Spleen (tissue), 13 donors: ENCODE results near the gene TCP11L1. TPM values are rescaled to one million over a fixed set of nuclear protein-coding genes. Genes with fewer than 3 reads are reported as not detected.
A peak's percentile ranks its signal among the peaks of the same experiment; 100 is the strongest.

Source experiments
- DNase-seq: peaks from one replicate; pipeline ENCODE4 v3.0.0-alpha.2; 2020
- H3K27ac ChIP-seq, 8 donors: fragments of 200-600 bp; sonication (generic) in 7 of 8; 1 replicate in 4 of 8; 2 replicates in 4 of 8; pipeline versions ENCODE4 v1.5.0 to v1.8.0; 2016 to 2021; ENCODE audit warnings: inconsistent platforms in 4 of 8, mild to moderate bottlenecking in 4 of 8, moderate library complexity in 1 of 8
- H3K27me3 ChIP-seq, 7 donors: fragments of 200-600 bp; sonication (generic) in 6 of 7; replicated peaks in 1 of 7; 1 replicate in 4 of 7; 2 replicates in 3 of 7; pipeline versions ENCODE4 v1.5.0 to v1.8.0; 2016 to 2021; ENCODE audit warnings: inconsistent platforms in 3 of 7, mild to moderate bottlenecking in 1 of 7
- H3K36me3 ChIP-seq, 6 donors: fragments of 200-600 bp; sonication (generic) in 5 of 6; 1 replicate in 4 of 6; 2 replicates in 2 of 6; pipeline versions ENCODE4 v1.5.0 to v1.8.0; 2016 to 2021; ENCODE audit warnings: inconsistent platforms in 2 of 6
- H3K4me1 ChIP-seq, 6 donors: fragments of 200-600 bp; sonication (generic) in 5 of 6; 1 replicate in 3 of 6; 2 replicates in 3 of 6; pipeline versions ENCODE4 v1.5.0 to v1.8.0; 2016 to 2021; ENCODE audit warnings: inconsistent platforms in 3 of 6
- H3K4me3 ChIP-seq, 8 donors: fragments of 200-600 bp; sonication (generic) in 7 of 8; 1 replicate in 4 of 8; 2 replicates in 4 of 8; pipeline versions ENCODE4 v1.5.0 to v1.8.0; 2016 to 2021; ENCODE audit warnings: inconsistent platforms in 4 of 8, mild to moderate bottlenecking in 4 of 8, moderate library complexity in 2 of 8
- H3K9me3 ChIP-seq, 8 donors: fragments of 200-600 bp; sonication (generic) in 7 of 8; 1 replicate in 4 of 8; 2 replicates in 4 of 8; pipeline versions ENCODE4 v1.5.0 to v1.8.0; 2016 to 2021; ENCODE audit warnings: inconsistent platforms in 4 of 8
- POLR2A ChIP-seq, 3 donors: fragments of 450-650 bp; IDR thresholded peaks; one replicate each; pipeline ENCODE4 v1.5.1; 2017; ENCODE audit warnings: antibody characterized with exemption in 3 of 3, mild to moderate bottlenecking in 1 of 3
- POLR2AphosphoS5 ChIP-seq, 3 donors: sonication (generic); formaldehyde crosslinking; IDR thresholded peaks; one replicate each; pipeline ENCODE4 v1.5.1; 2017; ENCODE audit warnings: antibody characterized with exemption in 3 of 3
- WGBS, 5 donors: extraction: QIAGEN DNeasy Blood & Tissue Kit in 3 of 5; methylation state at CpG; one replicate each; pipeline versions ENCODE4 v1.1.5 to v1.1.7; 2013 to 2018; 5-methylcytosine and 5-hydroxymethylcytosine counted together
- intact Hi-C: fragments of 100-400 bp; cut with DNase I; formaldehyde crosslinking; loops from one replicate; pipeline ENCODE4 v1.15.0; 2023; ENCODE audit warnings: low total_unique reads
- long read RNA-seq, 2 donors: transcript quantifications; one replicate each; lab custom pipeline, GENCODE V29; 2026
- polyA plus RNA-seq, 3 donors: library from polyadenylated mRNA; stranded (reverse); fragments of 200-250 nt; gene quantifications; one replicate each; pipeline ENCODE4 v1.2.1, GENCODE V29; 2013
- total RNA-seq, 7 donors: library from RNA; depleted of rRNA in 3 of 7; stranded (reverse); fragments of >200 nt in 3 of 7; fragmentation: NEBNext Ultra II Directional in 4 of 7; extraction: Animal tissue kit (Norgen Biotek cat#: 25700) in 4 of 7; gene quantifications; one replicate each; pipeline versions ENCODE4 v1.1.0 to v1.2.1, GENCODE V29; 2016 to 2021
- TF ChIP-seq, protein P1 (sequence below), 11 experiments: fragments of 200-600 bp in 7 of 11; fragments of 450-650 bp in 4 of 11; sonication (generic) in 4 of 11; IDR thresholded peaks in 8 of 11; conservative IDR thresholded peaks in 3 of 11; 1 replicate in 7 of 11; 2 replicates in 4 of 11; pipeline versions ENCODE4 v1.4.0 to v1.8.0; 2016 to 2021; ENCODE audit warnings: antibody characterized with exemption in 11 of 11, inconsistent platforms in 4 of 11, mild to moderate bottlenecking in 1 of 11
- donor health status: healthy with polysubstance abuse.
- donor health status: DM: no; HTN: no; CAD: no; lungs with moderate emphysema.
- donor health status: DM: no; HTN: no; CAD: no.
- donor health status: Bipolar disorder and iron deficiency.
- donor health status: healthy.
- donor health status: DM: no; HTN: no; CAD: no.
- donor health status: DM: yes; HTN: yes; CAD: no.

TCP11L1 gene, protein sequence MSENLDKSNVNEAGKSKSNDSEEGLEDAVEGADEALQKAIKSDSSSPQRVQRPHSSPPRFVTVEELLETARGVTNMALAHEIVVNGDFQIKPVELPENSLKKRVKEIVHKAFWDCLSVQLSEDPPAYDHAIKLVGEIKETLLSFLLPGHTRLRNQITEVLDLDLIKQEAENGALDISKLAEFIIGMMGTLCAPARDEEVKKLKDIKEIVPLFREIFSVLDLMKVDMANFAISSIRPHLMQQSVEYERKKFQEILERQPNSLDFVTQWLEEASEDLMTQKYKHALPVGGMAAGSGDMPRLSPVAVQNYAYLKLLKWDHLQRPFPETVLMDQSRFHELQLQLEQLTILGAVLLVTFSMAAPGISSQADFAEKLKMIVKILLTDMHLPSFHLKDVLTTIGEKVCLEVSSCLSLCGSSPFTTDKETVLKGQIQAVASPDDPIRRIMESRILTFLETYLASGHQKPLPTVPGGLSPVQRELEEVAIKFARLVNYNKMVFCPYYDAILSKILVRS
- total RNA-seq (10 to 100 TPM; 14.4 to 48.2 (median 21.8) TPM), polyA plus RNA-seq (1 to 10 TPM; 1.8 to 3.5 (median 2.1) TPM)
- long read RNA-seq, donor 1, partial matches to known transcripts: 0 of 2 reads
- long read RNA-seq, donor 1, other reads (novel, unspliced or antisense): 0 of 2 reads
- long read RNA-seq, donor 2: 0 reads

DNA sequence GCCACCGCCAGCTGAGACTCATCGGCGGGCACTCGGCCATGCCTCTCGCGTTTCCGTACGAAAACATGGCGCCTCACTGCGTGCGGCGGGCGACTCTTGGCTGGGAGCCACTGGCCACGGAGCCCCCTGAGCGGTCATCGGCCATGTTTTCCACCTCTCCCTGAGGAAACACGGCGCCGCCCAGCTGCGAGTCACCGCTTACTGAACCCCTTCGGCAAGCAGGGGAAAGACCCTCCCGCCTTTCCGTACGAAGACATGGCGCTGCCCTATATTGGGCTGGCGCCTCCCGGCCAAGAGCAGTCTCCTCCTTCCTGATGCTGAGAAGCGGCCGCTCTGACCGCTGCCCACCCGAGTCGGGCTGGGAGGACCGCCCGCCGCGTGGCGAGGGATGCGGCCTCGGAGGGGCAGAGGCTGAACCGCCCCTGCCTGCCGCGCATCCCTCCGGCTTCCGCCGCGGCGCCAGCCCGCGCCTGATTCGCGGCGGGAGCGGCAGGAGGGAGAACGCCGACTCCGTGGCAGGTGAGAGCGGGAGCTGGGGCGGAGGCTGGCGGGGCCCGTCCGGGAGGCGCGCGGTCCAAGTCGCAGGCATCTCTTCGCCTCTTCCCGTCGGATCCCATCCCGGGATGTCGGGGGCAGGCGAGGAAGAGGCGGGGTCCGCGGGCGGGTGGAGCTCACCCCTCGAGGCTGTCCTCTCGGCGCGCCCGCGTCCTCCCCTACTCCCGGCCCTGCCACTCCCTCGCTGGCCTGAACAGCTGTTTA is at the start of gene TCP11L1:
TSS of gene TCP11L1 (plus strand) at position 299 of the 759 bp plus-strand sequence. CDS start 4,202 bp downstream, outside the sequence.
- H3K4me1 ChIP-seq: peaks cover 5 to 48% (median 15%) of the 10 kb centered on the region in 6 donors
- DNase-seq: peak; percentile 97
- H3K4me3 ChIP-seq: peak within 1 kb of the TSS; percentile 82 to 99 (median 93)
- intact Hi-C loops: no loop called here
- H3K27me3 ChIP-seq: no peaks in the 10 kb centered on the region
- WGBS, 5 donors: 0 to 1% (median 1%) methylated on average over 23 to 84 of the region's 84 CpGs
- no peaks in the 10 kb centered on the region for H3K9me3 ChIP-seq
- H3K27ac ChIP-seq: peak within 1 kb of the TSS; percentile 87 to 99 (median 98)
- H3K36me3 ChIP-seq: peaks cover 0 to 9% (median 0%) of the 10 kb centered on the region in 6 donors
- TF ChIP-seq POLR2A (IDR thresholded peaks at IDR 0.05) (peak in 1 of 3 donors; percentile 43), POLR2AphosphoS5 (IDR thresholded peaks at IDR 0.05) (peak; percentile 57 to 89 (median 88))
- TF ChIP-seq, protein P1, sequence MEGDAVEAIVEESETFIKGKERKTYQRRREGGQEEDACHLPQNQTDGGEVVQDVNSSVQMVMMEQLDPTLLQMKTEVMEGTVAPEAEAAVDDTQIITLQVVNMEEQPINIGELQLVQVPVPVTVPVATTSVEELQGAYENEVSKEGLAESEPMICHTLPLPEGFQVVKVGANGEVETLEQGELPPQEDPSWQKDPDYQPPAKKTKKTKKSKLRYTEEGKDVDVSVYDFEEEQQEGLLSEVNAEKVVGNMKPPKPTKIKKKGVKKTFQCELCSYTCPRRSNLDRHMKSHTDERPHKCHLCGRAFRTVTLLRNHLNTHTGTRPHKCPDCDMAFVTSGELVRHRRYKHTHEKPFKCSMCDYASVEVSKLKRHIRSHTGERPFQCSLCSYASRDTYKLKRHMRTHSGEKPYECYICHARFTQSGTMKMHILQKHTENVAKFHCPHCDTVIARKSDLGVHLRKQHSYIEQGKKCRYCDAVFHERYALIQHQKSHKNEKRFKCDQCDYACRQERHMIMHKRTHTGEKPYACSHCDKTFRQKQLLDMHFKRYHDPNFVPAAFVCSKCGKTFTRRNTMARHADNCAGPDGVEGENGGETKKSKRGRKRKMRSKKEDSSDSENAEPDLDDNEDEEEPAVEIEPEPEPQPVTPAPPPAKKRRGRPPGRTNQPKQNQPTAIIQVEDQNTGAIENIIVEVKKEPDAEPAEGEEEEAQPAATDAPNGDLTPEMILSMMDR (IDR thresholded peaks at IDR 0.05 in 8 of 11, conservative IDR thresholded peaks at IDR 0.05 in 3 of 11): peak in 2 of 11 experiments; percentile 2 to 16

DNA sequence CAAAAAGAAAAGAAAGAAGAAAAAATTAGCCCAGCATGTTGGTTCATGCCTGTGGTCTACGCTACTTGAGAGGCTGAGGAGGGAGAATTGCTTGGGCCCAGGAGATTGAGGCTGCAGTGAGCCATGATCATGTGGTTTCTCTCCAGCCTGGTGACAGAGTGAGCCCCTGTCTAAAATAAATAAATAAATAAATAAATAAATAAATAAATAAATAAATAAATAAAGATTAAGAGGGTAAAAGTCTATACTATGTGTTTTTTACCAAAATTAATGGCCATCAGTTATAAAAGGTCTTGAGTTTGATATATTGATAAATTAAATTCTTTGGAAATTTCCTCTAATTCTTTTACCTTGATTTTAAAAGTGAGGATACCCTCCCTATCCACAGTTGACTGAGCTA is 48.9 kb upstream of the TCP11L1 start:
- H3K36me3 ChIP-seq: no peaks in the 10 kb centered on the region
- no peaks in the 10 kb centered on the region for H3K4me1 ChIP-seq
- no peak overlapping the region for H3K4me3 ChIP-seq
- H3K9me3 ChIP-seq: peaks cover 0 to 26% (median 19%) of the 10 kb centered on the region in 8 donors
- 0 to 93% (median 2%) methylated on average over 1 of the region's 1 CpG for WGBS, 5 donors
- intact Hi-C loops: no loop called here
- no peaks in the 10 kb centered on the region for H3K27me3 ChIP-seq
- no peak for TF ChIP-seq POLR2A (IDR thresholded peaks at IDR 0.05)
- TF ChIP-seq, protein P1 (IDR thresholded peaks at IDR 0.05 in 8 of 11, conservative IDR thresholded peaks at IDR 0.05 in 3 of 11): no peak
- no peak for TF ChIP-seq POLR2AphosphoS5 (IDR thresholded peaks at IDR 0.05)
- DNase-seq: no peak
- H3K27ac ChIP-seq: no peak overlapping the region

DNA sequence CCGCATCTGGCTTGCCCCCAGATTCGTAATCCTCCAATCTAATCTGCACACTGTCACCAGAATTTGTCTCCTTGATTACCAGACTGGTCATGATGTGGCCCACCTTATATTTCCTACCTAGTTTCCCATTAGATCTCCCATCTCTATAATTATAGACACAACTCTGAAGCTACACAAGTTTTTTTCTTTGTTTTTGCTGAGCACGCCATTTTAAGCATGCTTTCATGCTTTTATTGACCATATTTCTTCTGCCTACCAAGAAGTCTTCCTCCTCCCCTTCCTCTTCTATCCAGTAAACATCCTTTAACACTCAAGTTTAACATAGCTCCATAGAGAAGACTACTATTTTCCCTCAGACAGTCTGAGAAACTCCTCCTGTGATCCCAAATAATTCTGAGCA is 47.9 kb upstream of the TCP11L1 start:
- H3K4me1 ChIP-seq: no peaks in the 10 kb centered on the region
- intact Hi-C loops: no loop called here
- peaks cover 0 to 26% (median 19%) of the 10 kb centered on the region in 8 donors for H3K9me3 ChIP-seq
- no peaks in the 10 kb centered on the region for H3K27me3 ChIP-seq
- H3K4me3 ChIP-seq: no peak overlapping the region
- no peaks in the 10 kb centered on the region for H3K36me3 ChIP-seq
- TF ChIP-seq POLR2A (IDR thresholded peaks at IDR 0.05) (no peak), POLR2AphosphoS5 (IDR thresholded peaks at IDR 0.05) (no peak)
- TF ChIP-seq, protein P1 (IDR thresholded peaks at IDR 0.05 in 8 of 11, conservative IDR thresholded peaks at IDR 0.05 in 3 of 11): no peak
- no peak overlapping the region for H3K27ac ChIP-seq
- WGBS, 5 donors: 85 to 98% (median 89%) methylated on average over 3 of the region's 3 CpGs
- no peak for DNase-seq
